SKM-1 (cell line): ENCODE results near the gene FBXO34.
"Not testable (repeated sequence)": the region's sequence is repeated elsewhere in the genome, so short reads cannot be mapped to it uniquely, and the experiment has no call there.

Experiments
- DNase-seq: peaks from one replicate; lab custom pipeline; 2025; ENCODE audit not compliant: unreplicated experiment; lab: John Stamatoyannopoulos, UW

The FBXO34 gene

DNA sequence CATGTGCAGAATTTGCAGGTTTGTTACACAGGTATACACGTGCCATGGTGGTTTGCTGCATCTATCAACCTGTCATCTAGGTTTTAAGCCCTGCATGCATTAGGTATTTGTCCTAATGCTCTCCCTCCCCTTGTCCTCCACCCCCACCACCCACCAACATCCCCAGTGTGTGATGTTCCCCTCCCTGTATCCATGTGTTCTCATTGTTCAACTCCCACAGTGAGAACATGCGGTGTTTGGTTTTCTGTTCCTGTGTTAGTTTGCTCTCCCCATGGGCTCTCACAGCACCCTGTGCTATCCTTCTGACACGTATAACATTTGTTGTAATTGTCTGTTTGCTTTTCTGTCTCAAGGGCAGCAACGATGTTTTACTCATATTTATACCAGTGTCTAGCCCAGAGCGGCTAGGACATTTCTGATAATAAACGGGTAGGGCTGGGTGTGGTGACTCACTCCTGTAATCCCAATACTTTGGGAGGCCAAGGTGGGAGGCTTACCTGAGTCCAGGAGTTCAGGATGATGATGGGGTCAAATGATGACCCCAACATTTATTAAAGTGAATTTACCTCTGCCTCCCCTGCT is 73.5 kb downstream of the FBXO34 start:
- DNase-seq, result not testable (repeated sequence)

DNA sequence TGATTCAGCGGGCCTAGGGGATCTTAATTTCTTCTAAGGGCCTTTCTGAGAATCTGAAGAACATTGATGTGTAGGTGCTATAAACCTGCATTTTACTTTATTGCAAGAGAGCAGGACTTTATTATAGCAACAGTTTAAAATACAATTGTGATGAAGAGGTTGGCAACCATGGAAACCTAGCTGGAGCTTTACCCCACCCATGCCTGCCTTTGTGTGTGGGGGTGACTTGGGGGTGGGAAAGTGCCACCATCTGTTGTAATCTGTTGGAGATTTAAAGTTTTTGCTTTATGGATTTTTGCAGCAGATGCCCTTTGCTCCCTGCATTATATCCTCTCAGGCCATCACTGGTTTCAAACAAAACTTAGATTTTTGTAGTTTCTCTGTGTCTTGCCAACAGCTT is 75.8 kb downstream of the FBXO34 start:
- no peak for DNase-seq

DNA sequence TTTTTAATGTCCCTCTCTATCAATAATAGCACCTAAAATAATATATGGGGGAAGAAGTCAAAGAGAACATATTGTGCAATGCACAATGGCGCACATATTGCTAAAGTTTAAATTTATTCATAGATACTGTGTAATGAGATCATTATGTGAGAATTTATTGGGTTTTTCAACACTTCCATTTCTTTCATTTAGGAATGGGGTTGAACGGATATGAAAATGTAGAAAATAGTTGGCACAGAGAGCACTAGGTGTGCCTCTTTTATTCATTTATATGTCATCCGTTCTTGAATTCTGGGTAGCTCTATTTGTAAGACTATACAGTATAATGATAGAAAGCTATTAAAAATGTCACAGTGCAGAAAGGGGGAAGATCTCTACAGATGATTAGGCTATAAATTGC is 76.5 kb downstream of the FBXO34 start:
- no peak for DNase-seq

DNA sequence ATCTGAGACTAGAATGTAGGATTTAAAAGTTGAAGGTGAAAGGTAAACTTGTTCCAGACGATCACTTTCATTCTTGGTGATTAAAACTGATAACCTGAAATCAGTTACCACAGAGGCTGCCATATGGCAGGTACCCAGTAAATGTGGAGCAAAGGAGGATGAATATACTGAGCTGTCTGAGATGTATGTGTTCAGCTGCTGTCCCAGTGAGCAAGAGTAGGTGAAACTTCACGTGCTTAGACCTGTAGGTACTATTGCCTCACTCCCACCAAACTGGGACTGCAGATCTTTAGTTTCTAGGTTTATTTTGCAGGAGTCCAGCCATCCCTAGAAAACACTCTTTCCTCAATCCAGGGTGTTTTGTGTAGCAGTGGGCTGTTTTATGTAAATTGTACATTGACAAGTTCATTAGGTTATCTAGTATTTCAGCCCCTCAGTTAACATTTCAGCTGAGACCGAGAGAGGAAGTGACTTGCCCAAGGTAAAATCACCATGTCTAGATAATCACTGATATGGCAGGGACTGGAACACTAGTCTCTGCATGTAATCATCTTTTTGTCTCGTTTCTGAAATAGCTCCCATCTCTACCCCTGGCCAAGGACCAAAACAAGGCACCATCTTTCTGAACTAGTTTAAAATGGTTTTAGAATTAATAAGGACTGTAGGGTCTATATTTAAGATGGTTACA is 77.7 kb downstream of the FBXO34 start:
- DNase-seq, result no peak

DNA sequence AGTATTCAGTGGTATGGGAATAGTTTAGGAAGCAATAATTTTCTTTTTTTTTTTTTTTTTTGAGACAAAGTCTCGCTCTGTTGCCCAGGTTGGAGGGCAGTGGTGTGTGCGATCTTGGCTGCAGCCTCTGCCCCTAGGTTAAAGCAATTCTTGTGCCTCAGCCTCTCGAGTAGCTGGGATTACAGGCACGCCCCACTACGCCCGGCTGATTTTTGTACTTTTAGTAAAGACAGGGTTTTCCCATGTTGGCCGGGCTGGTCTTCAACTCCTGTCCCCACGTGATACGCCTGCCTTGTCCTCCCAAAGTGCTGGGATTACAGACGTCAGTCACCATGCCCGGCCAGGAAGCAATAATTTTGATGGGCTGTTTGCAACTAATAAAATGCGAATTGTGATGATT is 78.3 kb downstream of the FBXO34 start:
- no peak for DNase-seq

DNA sequence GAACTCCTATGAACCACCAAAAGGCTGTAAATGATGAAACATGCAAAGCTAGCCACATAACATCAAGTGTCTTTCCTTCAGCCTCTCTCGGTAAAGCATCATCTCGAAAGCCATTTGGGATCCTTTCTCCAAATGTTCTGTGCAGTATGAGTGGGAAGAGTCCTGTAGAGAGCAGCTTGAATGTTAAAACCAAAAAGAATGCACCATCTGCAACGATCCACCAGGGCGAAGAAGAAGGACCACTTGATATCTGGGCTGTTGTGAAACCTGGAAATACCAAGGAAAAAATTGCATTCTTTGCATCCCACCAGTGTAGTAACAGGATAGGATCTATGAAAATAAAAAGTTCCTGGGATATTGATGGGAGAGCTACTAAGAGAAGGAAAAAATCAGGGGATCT is 79.2 kb downstream of the FBXO34 start:
- DNase-seq, result no peak

DNA sequence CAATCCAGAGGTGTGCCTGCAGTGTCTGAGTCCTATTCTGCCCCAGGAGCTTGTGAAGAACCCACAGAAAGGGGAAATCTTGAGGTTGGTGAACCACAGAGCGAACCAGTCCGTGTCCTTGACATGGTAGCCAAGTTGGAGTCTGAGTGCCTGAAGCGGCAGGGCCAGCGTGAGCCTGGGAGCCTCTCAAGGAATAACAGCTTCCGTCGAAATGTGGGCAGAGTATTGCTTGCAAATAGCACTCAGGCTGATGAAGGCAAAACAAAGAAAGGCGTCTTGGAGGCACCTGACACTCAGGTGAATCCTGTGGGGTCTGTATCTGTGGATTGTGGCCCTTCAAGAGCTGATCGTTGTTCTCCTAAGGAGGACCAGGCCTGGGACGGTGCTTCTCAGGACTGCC is 79.9 kb downstream of the FBXO34 start:
- no peak for DNase-seq

DNA sequence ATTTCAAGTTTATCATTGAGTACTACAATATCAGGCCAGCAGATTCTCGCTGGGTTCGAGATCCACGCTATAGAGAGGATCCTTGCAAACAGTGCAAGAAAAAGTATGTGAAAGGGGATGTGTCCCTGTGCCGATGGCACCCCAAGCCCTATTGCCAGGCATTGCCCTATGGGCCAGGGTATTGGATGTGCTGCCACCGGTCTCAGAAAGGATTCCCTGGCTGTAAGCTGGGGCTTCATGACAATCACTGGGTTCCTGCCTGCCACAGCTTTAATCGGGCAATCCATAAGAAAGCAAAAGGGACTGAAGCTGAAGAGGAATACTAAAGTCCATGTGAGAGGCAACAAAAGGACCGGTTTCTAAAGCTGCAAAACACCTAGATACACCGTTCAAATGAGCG is 81.0 kb downstream of the FBXO34 start:
- DNase-seq, result no peak

DNA sequence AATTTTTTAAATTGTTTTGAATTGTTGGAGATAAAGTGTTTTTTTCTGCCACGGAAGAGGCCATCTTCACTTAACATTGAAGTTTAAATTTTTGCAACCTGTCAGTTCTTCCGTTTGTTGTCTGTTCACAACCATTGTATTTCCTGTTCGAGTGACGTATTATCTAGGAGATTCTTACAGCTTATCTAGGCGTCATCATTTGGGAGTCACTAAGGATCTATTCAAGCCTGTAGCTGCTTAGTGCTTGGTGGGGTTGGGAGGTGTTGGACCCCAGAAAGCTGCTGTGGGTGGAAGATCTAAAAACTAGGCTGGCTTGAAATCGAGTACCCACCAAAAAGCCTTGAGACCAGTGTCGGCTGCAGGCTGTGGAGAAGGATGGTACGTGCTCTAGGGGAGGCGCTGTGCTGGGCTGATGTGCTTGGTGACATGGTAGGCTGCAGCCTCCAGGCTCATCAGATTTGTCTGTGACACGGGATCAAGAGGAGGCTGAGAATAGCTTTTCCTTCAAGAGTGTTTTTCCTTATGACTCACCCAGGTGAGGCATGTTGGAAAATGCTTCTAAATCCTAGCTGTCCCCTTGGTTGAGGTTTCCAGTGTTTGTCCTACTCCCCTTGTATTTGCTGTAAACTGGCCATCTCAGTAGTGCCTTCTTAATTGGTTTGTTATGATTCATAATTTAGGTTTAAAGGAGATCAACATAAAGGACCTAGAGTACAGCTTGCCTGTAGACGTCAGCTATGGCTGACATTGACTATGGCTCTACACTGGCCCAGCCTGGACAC is 82.7 kb downstream of the FBXO34 start:
- DNase-seq, result no peak

- peak; percentile 7 for DNase-seq
Measured at GRCh38 chr14:55354500-55354899, 83.3 kb downstream of the FBXO34 start.

GRCh38 chr14:55355922-55356321 is 84.7 kb downstream of the FBXO34 start:
- DNase-seq, result no peak

DNA sequence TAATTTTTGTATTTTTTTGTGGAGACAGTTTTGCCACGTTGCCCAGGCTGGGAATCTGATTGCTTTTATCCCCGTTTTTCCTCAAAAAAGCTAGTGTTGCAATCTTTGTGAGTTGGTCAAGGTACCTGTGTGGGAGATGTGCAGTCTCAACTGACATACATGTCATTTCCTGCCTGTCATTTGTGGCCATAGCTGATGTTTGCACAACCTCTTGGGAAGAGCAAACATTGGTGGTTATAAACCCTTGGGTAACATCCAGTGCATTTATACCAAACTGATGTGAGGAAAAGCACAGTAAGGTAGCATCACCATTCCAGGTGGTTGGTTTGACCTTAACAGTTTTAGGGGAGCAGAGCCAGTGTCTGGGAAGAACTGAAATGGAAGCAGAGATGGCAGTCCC is 85.7 kb downstream of the FBXO34 start:
- DNase-seq, result no peak

GRCh38 chr14:55359307-55359706 is 88.1 kb downstream of the FBXO34 start:
- DNase-seq, result no peak

- DNase-seq, result no peak
Measured at GRCh38 chr14:55361190-55361589, 90.0 kb downstream of the FBXO34 start.

DNA sequence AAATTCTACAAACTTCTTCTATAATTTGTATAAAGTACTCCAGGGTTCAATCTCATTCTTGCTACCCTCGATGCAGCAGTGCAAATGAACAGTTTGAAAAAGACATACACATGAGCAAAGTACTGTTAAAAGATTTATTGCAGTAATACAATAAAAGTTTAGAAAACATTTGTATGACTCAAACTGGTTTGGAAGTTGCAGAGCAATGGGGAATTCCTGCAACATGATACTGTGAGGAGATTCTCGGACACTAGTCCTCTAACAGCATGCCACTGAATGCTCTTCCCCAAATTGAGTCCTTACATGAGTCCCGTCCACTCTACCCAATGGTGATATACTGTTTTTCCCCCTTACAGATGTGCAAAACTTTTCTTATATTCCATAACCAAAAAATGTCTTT is 95.0 kb downstream of the FBXO34 start:
- DNase-seq, result no peak

DNA sequence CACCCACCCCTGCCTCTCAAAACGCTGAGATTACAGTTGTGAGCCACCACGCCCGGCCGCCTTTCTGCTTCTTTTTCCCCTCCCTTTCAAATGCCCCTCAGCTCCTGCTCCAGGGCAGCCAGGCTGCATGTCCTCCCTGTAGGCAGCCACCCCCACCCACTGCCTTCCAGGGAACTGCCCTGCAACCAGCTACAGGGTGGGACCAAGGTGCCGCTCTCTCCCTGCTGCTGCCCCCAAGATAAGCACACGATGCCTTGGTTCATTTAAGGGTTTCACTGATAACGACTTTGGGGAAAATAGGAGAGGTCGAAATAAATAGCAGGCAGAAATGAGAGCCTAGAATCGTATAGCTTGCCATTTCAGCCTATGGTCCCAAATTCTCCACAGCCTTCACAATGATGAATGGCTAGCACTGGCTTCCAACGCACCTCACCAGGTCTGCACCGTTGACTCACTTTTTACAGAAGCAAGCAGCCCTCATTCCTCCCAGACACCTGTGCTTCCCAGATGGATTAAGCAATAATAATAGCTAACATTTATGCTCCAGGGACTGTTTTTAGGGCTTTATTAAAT is 99.7 kb downstream of the FBXO34 start:
- no peak for DNase-seq

- DNase-seq, result no peak
Measured at GRCh38 chr14:55372423-55372822, 101.2 kb downstream of the FBXO34 start.

DNA sequence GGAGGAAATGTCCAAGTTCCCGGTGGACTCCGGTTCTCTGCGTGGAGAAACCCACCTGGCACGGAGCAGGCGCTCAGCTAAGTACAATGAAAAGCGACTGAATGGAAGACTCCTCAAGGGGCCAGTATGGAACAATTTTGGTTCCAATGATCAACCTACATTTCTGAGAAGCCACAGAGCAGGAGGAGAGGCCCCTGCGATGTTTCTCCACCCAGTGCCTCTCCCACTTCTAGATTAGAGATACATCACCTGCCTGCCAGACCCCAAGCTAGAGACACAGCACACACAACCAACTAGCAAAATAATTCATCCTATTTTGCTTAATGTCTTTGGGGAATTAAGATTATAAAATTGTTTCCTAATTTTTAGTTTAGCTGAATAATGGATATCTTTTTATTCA is 101.6 kb downstream of the FBXO34 start:
- no peak for DNase-seq

DNA sequence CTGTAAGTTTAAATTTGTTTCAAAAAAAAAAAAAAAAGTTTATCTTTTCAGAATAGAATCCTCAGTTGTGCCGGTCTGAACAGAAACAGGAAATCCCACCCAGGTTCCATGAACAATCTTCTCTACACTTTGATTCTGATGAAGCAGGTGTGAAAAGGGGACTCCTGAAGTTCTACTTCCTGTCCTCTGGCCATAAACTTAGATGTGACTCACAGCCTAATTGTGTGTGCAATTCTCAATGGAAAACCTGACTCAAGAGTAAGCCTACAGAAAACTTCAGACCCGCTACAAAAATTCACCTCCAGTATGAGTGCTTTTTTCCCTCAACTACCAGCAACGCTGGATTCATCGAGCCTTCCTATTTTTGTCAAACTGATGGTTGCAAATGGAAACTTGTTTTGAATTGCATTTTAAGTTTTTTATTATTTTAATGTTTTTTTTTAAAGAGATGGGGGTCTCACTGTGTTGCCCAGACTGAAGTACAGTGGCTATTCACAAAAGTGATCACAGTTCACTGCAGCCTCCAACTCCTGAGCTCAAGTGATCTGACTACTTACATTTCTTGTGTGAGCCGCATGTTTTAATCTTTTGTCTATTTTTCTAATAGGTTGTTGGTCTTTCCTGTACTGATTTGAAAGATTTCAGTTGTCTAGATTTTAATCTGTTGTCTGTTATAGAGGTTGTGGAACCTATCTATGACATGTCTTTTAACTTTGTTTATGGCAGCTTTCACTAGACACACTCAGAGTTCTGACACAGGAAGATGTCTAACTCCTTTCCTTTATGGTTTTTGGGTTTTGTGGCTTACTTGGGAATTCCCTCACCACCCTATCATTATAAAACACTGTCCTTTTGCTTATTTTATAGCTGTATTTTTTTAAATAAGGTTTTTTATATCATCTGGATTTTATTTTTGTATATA is 102.8 kb downstream of the FBXO34 start:
- DNase-seq, result no peak

- DNase-seq, result no peak
Measured at GRCh38 chr14:55374771-55375170, 103.5 kb downstream of the FBXO34 start.

DNA sequence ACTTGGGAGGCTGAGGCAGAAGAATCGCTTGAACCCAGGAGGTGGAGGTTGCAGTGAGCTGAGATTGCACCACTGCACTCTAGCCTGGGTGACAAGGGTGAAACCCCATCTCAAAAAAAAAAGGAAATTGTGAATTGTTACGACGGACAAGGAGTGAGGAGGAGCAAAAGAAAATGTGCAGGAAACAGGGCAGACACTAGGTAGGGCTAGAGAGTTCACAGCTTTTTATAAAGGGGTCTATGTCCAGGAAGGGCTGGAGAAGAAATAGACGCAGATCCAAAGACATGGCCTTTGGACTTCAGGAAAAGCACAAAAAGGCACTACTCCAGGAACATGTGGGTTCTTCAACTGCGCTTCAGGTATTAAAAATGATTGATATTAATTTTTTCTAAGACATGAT is 106.0 kb downstream of the FBXO34 start:
- DNase-seq, result no peak
